Measurements from ENCODE around the gene GOSR2.

- no peak for TF ChIP-seq EZH2 (IDR thresholded peaks at IDR 0.05; ENCODE audit: low read depth)
- TF ChIP-seq, protein P1, sequence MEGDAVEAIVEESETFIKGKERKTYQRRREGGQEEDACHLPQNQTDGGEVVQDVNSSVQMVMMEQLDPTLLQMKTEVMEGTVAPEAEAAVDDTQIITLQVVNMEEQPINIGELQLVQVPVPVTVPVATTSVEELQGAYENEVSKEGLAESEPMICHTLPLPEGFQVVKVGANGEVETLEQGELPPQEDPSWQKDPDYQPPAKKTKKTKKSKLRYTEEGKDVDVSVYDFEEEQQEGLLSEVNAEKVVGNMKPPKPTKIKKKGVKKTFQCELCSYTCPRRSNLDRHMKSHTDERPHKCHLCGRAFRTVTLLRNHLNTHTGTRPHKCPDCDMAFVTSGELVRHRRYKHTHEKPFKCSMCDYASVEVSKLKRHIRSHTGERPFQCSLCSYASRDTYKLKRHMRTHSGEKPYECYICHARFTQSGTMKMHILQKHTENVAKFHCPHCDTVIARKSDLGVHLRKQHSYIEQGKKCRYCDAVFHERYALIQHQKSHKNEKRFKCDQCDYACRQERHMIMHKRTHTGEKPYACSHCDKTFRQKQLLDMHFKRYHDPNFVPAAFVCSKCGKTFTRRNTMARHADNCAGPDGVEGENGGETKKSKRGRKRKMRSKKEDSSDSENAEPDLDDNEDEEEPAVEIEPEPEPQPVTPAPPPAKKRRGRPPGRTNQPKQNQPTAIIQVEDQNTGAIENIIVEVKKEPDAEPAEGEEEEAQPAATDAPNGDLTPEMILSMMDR (conservative IDR thresholded peaks at IDR 0.05), result no peak
These were observed 29.2 kb downstream of the GOSR2 start for GRCh38 chr17:46952115-46952514.
